Fibroblast of villous mesenchyme (primary cell): ENCODE results near the gene TMEM9B. TPM values are rescaled to one million over a fixed set of nuclear protein-coding genes. Genes with fewer than 3 reads are reported as not detected.

ENCODE experiments used
- DNase-seq: peaks from one replicate; pipeline ENCODE4 v3.0.0-alpha.2; 2010; ENCODE audit warnings: low read depth
- H3K4me3 ChIP-seq: 2 replicates; pipeline ENCODE4 v1.5.1; 2011; ENCODE audit warnings: low read depth, mild to moderate bottlenecking, low read length
- total RNA-seq: library from RNA; depleted of rRNA; stranded (reverse); fragments of >200 nt; gene quantifications from 2 replicates; pipeline ENCODE4 v1.2.3, GENCODE V29; 2012
- TF ChIP-seq, protein P1 (sequence below): IDR thresholded peaks from 2 replicates; pipeline ENCODE4 v1.5.1; 2012; ENCODE audit warnings: low read depth, mild to moderate bottlenecking, low read length; ENCODE audit not compliant: insufficient read depth

Gene TMEM9B
- total RNA-seq, 1 donor, result 43.2 TPM

DNA sequence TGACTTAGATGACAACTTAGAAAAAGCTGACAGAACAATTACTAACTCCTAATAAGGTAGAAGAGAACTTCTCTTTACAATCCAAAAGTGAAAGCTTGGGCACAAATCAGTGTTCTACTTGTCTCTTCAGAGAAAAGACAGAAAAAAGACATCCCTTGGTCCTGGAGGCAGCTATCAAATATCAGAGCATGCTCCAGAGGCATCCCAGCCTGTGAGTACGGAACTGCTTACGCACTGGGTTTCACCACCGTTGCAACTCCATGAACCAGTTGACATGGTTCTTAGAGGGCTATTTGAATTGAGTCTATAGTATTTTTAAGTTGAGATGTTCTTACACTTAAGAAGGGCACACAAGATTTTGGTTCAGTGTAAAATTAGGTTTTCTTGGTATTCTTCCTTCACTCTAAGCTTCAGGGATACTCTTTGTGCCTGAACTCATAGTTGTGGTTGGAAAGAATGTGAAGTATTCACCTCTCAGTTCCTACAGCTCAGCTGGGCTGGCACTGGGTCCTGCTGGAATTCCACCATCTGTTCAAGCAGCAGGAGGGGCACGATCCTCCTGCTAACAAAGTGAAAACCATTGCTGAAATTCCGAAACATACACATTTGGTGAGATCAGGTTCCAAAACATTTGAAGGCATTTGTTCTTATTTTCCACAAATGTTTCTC is 47.0 kb downstream of the TMEM9B start:
- TF ChIP-seq, protein P1, sequence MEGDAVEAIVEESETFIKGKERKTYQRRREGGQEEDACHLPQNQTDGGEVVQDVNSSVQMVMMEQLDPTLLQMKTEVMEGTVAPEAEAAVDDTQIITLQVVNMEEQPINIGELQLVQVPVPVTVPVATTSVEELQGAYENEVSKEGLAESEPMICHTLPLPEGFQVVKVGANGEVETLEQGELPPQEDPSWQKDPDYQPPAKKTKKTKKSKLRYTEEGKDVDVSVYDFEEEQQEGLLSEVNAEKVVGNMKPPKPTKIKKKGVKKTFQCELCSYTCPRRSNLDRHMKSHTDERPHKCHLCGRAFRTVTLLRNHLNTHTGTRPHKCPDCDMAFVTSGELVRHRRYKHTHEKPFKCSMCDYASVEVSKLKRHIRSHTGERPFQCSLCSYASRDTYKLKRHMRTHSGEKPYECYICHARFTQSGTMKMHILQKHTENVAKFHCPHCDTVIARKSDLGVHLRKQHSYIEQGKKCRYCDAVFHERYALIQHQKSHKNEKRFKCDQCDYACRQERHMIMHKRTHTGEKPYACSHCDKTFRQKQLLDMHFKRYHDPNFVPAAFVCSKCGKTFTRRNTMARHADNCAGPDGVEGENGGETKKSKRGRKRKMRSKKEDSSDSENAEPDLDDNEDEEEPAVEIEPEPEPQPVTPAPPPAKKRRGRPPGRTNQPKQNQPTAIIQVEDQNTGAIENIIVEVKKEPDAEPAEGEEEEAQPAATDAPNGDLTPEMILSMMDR, result no peak
- DNase-seq, result peak; percentile 87
- peak overlapping the region; percentile 35 for H3K4me3 ChIP-seq

DNA sequence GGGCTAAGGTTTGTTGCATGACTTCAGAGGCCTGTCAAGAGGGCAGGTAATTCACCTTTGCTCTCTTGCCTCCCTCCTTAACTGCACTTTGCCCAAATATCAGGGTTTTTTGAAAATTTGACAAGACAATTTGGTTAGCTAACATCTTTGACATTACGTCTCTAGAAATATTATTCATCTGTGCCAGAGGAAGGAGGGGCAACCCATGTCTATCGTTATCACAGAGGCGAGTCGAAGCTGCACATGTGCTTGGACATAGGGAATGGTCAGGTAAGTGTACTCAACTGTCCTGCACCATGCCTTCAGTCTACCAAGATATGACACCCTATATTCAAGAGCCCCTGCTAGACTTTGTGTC is 49.6 kb downstream of the TMEM9B start:
- no peak overlapping the region for H3K4me3 ChIP-seq
- no peak for DNase-seq
- TF ChIP-seq, protein P1, result no peak

DNA sequence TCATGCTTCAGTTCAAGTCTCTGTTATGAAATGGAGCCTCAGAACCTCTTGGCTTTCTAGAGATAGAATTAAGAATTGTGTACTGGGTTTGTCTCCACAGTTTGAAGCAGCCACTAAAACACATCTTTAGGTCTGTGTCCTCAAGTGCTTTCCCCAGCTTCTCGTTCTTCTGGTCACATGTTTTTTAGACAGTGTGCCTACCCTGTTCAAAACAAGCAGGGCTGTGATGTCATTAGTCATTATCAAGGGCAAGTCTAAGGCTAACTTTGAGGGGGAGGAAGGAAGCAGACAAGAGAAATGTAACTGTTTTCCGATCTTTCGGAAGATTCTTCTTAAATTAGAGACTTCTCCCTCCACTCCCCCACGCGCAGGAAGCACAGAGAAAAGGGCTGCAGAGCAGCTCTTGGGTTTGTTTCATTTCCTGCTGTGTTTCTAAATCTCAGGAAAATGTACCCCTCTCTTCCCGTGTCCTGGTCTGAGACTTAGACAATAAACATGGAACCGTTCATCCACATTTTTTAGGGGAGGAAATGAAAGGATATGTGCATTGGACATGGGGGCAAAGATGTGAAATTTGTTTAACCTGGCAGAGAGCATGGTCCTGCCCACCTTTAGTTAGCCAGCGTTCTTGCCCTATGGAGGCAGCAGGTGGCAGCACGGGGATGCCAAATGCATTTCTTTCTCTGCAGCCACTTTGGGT is 50.1 kb downstream of the TMEM9B start:
- peak; percentile 74 for DNase-seq
- H3K4me3 ChIP-seq, result peak overlapping the region; percentile 34

DNA sequence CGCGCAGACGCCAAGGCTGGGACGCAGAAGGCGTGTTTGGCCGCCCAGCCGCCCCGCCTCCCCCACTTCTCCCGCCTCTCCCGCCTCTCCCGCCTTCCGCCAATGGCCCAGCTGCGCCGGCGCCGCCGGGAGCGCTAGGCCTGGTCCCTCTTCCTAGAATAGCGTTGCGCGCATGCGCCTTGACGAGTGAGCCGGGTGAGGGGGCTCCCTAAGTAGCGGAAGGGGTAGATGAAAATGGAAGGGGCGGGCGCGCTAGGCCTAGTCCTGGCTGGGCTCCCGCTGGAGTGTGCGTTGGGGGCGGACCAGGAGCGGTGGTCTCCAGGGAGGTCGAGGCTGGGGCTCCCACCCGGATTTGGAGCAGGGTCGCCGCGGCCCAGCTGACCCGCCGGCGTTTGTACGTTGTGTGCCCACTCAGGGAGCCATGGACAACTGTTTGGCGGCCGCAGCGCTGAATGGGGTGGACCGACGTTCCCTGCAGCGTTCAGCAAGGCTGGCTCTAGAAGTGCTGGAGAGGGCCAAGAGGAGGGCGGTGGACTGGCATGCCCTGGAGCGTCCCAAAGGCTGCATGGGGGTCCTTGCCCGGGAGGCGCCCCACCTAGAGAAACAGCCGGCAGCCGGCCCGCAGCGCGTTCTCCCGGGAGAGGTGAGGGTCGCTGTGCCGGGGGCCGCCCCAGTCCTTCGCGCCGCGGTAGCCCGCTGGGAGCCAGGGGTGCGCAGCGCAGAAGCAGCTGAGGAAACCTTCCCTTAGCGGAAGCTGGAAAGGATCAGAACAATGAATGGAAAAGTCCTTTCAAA is 53.0 kb downstream of the TMEM9B start, which contains the start of gene AKIP1:
TSS of gene AKIP1 (plus strand) at position 161 of the 795 bp plus-strand sequence. CDS start at position 422, 261 bp downstream.
- TF ChIP-seq, protein P1, result no peak
- peak within 1 kb of the TSS; percentile 86 for H3K4me3 ChIP-seq
- peak; percentile 96 for DNase-seq

More for the DNA sequence above, 50.1 kb downstream of the TMEM9B start:
- TF ChIP-seq, protein P1, result peak; percentile 77

DNA sequence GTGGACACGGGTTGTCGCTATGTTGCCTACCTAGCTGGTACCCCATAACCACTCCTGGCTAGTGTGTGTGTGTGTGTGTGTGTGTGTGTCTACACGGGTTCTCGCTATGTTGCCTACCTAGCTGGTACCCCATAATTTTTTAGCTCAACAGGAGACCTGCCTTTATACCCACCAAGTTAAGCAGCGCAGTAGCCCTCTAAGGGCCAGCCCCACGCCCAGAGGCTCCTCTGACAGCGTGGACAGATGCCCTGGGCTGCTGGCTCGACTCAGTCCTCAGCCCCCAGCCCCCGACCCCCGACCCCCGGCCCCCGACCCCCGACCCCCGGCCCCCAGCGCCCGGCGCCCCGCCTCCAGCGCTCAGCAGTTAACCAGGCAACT is 53.6 kb downstream of the TMEM9B start:
- H3K4me3 ChIP-seq, result peak overlapping the region; percentile 86
- no peak for DNase-seq
- TF ChIP-seq, protein P1, result no peak

DNA sequence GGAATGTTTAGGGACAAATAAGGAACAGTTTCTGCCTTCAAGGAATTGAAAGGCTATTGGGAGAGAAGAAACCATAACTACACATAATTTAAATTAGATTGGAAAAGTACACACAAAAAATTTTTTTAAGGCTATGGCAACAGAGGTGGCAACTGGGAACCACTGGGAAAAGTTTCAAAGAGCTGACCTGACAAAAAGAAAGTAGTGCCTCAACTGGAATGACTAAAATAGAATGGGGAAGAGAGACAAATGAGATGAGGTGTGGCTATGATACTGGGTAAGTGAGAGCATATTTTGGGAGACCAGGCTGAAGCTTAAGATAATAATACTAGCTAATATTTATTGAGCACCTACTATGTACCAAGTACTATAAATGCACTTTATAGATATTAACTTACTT is 56.1 kb downstream of the TMEM9B start:
- DNase-seq, result no peak
- TF ChIP-seq, protein P1, result no peak
- no peak overlapping the region for H3K4me3 ChIP-seq
